Mucosa of rectum (tissue), 2 donors: ENCODE measurements around the gene ME3.

Experiments used
- H3K27ac ChIP-seq, 2 donors: one replicate each; pipeline ENCODE4 v1.7.0; 2013; ENCODE audit warnings: inconsistent platforms in 2 of 2, low read depth in 2 of 2, low read length in 2 of 2
- H3K27me3 ChIP-seq, 2 donors: one replicate each; pipeline ENCODE4 v1.7.0; 2013; ENCODE audit warnings: low read length in 2 of 2; ENCODE audit not compliant: control insufficient read depth in 2 of 2, insufficient read depth in 2 of 2
- H3K36me3 ChIP-seq, 2 donors: one replicate each; pipeline ENCODE4 v1.7.0; 2013; ENCODE audit warnings: low read length in 2 of 2; ENCODE audit not compliant: control insufficient read depth in 2 of 2, insufficient read depth in 2 of 2
- H3K4me1 ChIP-seq, 2 donors: one replicate each; pipeline ENCODE4 v1.7.0; 2013; ENCODE audit warnings: low read length in 2 of 2, mild to moderate bottlenecking in 1 of 2; ENCODE audit not compliant: control insufficient read depth in 2 of 2, insufficient read depth in 2 of 2
- H3K4me3 ChIP-seq, 2 donors: one replicate each; pipeline ENCODE4 v1.7.0; 2013; ENCODE audit warnings: low read length in 2 of 2
- H3K9ac ChIP-seq, 2 donors: one replicate each; pipeline ENCODE4 v1.7.0; 2013; ENCODE audit warnings: low read length in 2 of 2, low read depth in 1 of 2, mild to moderate bottlenecking in 1 of 2
- H3K9me3 ChIP-seq, 2 donors: one replicate each; pipeline ENCODE4 v1.7.0; 2013; ENCODE audit warnings: low read length in 2 of 2; ENCODE audit not compliant: control insufficient read depth in 2 of 2
- donor health status: healthy.
- donor health status: Normal muscosa, but diverticular disease.

The ME3 gene

GRCh38 chr11:86416494-86416893, 255.9 kb downstream of the ME3 start:
- H3K27ac ChIP-seq: no peak overlapping the region
- no peaks in the 10 kb centered on the region for H3K4me1 ChIP-seq
- no peaks in the 10 kb centered on the region for H3K27me3 ChIP-seq
- H3K36me3 ChIP-seq: no peaks in the 10 kb centered on the region
- no peaks in the 10 kb centered on the region for H3K9me3 ChIP-seq
- H3K4me3 ChIP-seq: no peak overlapping the region
- no peak overlapping the region for H3K9ac ChIP-seq

GRCh38 chr11:86415026-86415425, 257.4 kb downstream of the ME3 start:
- Histone ChIP-seq H3K9me3 (no peaks in the 10 kb centered on the region), H3K9ac (no peak overlapping the region), H3K36me3 (no peaks in the 10 kb centered on the region), H3K4me1 (no peaks in the 10 kb centered on the region), H3K27me3 (no peaks in the 10 kb centered on the region), H3K27ac (no peak overlapping the region), H3K4me3 (no peak overlapping the region)

- H3K27me3 ChIP-seq: no peaks in the 10 kb centered on the region
- no peaks in the 10 kb centered on the region for H3K9me3 ChIP-seq
- H3K4me3 ChIP-seq: no peak overlapping the region
- no peak overlapping the region for H3K9ac ChIP-seq
- no peaks in the 10 kb centered on the region for H3K36me3 ChIP-seq
- H3K4me1 ChIP-seq: no peaks in the 10 kb centered on the region
- no peak overlapping the region for H3K27ac ChIP-seq
These were observed 258.4 kb downstream of the ME3 start for GRCh38 chr11:86414032-86414431.

- no peaks in the 10 kb centered on the region for H3K4me1 ChIP-seq
- H3K36me3 ChIP-seq: no peaks in the 10 kb centered on the region
- H3K27me3 ChIP-seq: no peaks in the 10 kb centered on the region
- no peak overlapping the region for H3K4me3 ChIP-seq
- no peaks in the 10 kb centered on the region for H3K9me3 ChIP-seq
- no peak overlapping the region for H3K27ac ChIP-seq
- no peak overlapping the region for H3K9ac ChIP-seq
These were observed 263.6 kb downstream of the ME3 start for GRCh38 chr11:86408845-86409244.

- H3K27ac ChIP-seq: no peak overlapping the region
- no peaks in the 10 kb centered on the region for H3K4me1 ChIP-seq
- H3K36me3 ChIP-seq: no peaks in the 10 kb centered on the region
- H3K4me3 ChIP-seq: no peak overlapping the region
- H3K9me3 ChIP-seq: no peaks in the 10 kb centered on the region
- no peak overlapping the region for H3K9ac ChIP-seq
- H3K27me3 ChIP-seq: no peaks in the 10 kb centered on the region
These were observed 269.0 kb downstream of the ME3 start for GRCh38 chr11:86403458-86403857.

- Histone ChIP-seq H3K27me3 (no peaks in the 10 kb centered on the region), H3K4me1 (no peaks in the 10 kb centered on the region), H3K36me3 (no peaks in the 10 kb centered on the region), H3K9me3 (no peaks in the 10 kb centered on the region), H3K4me3 (no peak overlapping the region), H3K27ac (no peak overlapping the region), H3K9ac (no peak overlapping the region)
These were observed 274.3 kb downstream of the ME3 start for GRCh38 chr11:86398106-86398505.

- Histone ChIP-seq H3K9ac (no peak overlapping the region), H3K4me1 (no peaks in the 10 kb centered on the region), H3K4me3 (no peak overlapping the region), H3K27me3 (no peaks in the 10 kb centered on the region), H3K36me3 (no peaks in the 10 kb centered on the region), H3K9me3 (no peaks in the 10 kb centered on the region), H3K27ac (no peak overlapping the region)
These were observed 275.1 kb downstream of the ME3 start for GRCh38 chr11:86397351-86397750.

- Histone ChIP-seq H3K4me3 (no peak overlapping the region), H3K4me1 (no peaks in the 10 kb centered on the region), H3K9ac (no peak overlapping the region), H3K27ac (no peak overlapping the region), H3K9me3 (no peaks in the 10 kb centered on the region), H3K27me3 (no peaks in the 10 kb centered on the region), H3K36me3 (no peaks in the 10 kb centered on the region)
These were observed 276.0 kb downstream of the ME3 start for GRCh38 chr11:86396396-86396795.

GRCh38 chr11:86395061-86395551, 277.3 kb downstream of the ME3 start:
- H3K27ac ChIP-seq: no peak overlapping the region
- no peaks in the 10 kb centered on the region for H3K9me3 ChIP-seq
- H3K36me3 ChIP-seq: no peaks in the 10 kb centered on the region
- no peaks in the 10 kb centered on the region for H3K27me3 ChIP-seq
- no peak overlapping the region for H3K4me3 ChIP-seq
- H3K9ac ChIP-seq: no peak overlapping the region
- no peaks in the 10 kb centered on the region for H3K4me1 ChIP-seq
